Endometrial microvascular endothelial cells (primary cell): ENCODE data around the gene SLC26A6. TPM values are rescaled to one million over a fixed set of nuclear protein-coding genes. Genes with fewer than 3 reads are reported as not detected.

Experiments
- in situ Hi-C: cut with HindIII; loops from 2 replicates; pipeline ENCODE4 v1.10.0; 2017; ENCODE audit warnings: low sequenced_read_pairs, low pct_unique_long_range_greater_than_20kb; ENCODE audit errors: inconsistent ontology term
- total RNA-seq: library from RNA; depleted of rRNA; stranded (reverse); fragments of >200 nt; gene quantifications from one replicate; pipeline ENCODE4 v1.2.3, GENCODE V29; 2015; ENCODE audit errors: inconsistent ontology term

The SLC26A6 gene
- 22.5 TPM for total RNA-seq

GRCh38 chr3:48635222-48636021, at the start of gene SLC26A6:
SLC26A6 (minus strand) TSS chr3:48635461; CDS start chr3:48635393, 68 bp downstream.
- in situ Hi-C loops: no loop called here

GRCh38 chr3:48684480-48685143, 49.4 kb upstream of the SLC26A6 start:
- in situ Hi-C loops: no loop called here

- in situ Hi-C loops: no loop called here
Measured at GRCh38 chr3:48684054-48684349, 48.7 kb upstream of the SLC26A6 start.

- in situ Hi-C loops: no loop called here
Measured at GRCh38 chr3:48682786-48683185, 47.5 kb upstream of the SLC26A6 start.

- in situ Hi-C loops: no loop called here
Measured at GRCh38 chr3:48681974-48682610, 46.8 kb upstream of the SLC26A6 start.

GRCh38 chr3:48681541-48681880, 46.2 kb upstream of the SLC26A6 start:
- in situ Hi-C loops: no loop called here

- in situ Hi-C loops: no loop called here
Measured at GRCh38 chr3:48680811-48681540, 45.7 kb upstream of the SLC26A6 start.

GRCh38 chr3:48679411-48680391, 44.4 kb upstream of the SLC26A6 start:
- in situ Hi-C loops: no loop called here

- in situ Hi-C loops: no loop called here
Measured at GRCh38 chr3:48678566-48679380, 43.5 kb upstream of the SLC26A6 start.

GRCh38 chr3:48678056-48678455, 42.8 kb upstream of the SLC26A6 start:
- in situ Hi-C loops: no loop called here

- in situ Hi-C loops: no loop called here
Measured at GRCh38 chr3:48674505-48674904, 39.2 kb upstream of the SLC26A6 start.

GRCh38 chr3:48672522-48672921, 37.3 kb upstream of the SLC26A6 start:
- in situ Hi-C loops: no loop called here

- in situ Hi-C loops: no loop called here
Measured at GRCh38 chr3:48664929-48665328, 29.7 kb upstream of the SLC26A6 start.

GRCh38 chr3:48664313-48664644, 29.0 kb upstream of the SLC26A6 start:
- in situ Hi-C loops: no loop called here

GRCh38 chr3:48663489-48664312, 28.4 kb upstream of the SLC26A6 start:
- in situ Hi-C loops: no loop called here

- in situ Hi-C loops: no loop called here
Measured at GRCh38 chr3:48662753-48663488, 27.7 kb upstream of the SLC26A6 start, which contains the start of gene CELSR3. CELSR3 (minus strand) TSS chr3:48662886; CDS start chr3:48662634, 252 bp downstream.
